BJ (cell line): ENCODE results near the gene KLHL4. TPM values are rescaled to one million over a fixed set of nuclear protein-coding genes. Genes with fewer than 3 reads are reported as not detected.
"Not testable (repeated sequence)": the region's sequence is repeated elsewhere in the genome, so short reads cannot be mapped to it uniquely, and the experiment has no call there.

Experiments
- CTCF ChIA-PET: fragments of 350-600 bp; formaldehyde crosslinking; extraction: SDS; loops from one replicate; lab custom pipeline; 2021; ENCODE audit warnings: antibody characterized with exemption, inconsistent platforms; lab: Yijun Ruan, JAX
- POLR2A ChIA-PET: fragments of 300-600 bp; sonication (Branson Sonifier 250); formaldehyde crosslinking; extraction: SDS; loops from one replicate; lab custom pipeline; 2021; ENCODE audit warnings: antibody characterized with exemption; lab: Charles Lee
- DNase-seq: peaks from one replicate; pipeline ENCODE4 v3.0.0-alpha.2; 2011; ENCODE audit warnings: low read depth
- H3K27me3 ChIP-seq: 2 replicates; pipeline ENCODE4 v1.6.0; 2011; ENCODE audit warnings: low read length; ENCODE audit not compliant: control insufficient read depth, insufficient read depth
- H3K36me3 ChIP-seq: 2 replicates; pipeline ENCODE4 v1.5.1; 2011; ENCODE audit warnings: low read length; ENCODE audit not compliant: control insufficient read depth, insufficient read depth
- H3K4me3 ChIP-seq: 2 replicates; pipeline ENCODE4 v1.5.1; 2011; ENCODE audit warnings: low read depth, mild to moderate bottlenecking, control low read depth, low read length
- CTCF ChIP-seq: IDR thresholded peaks from 2 replicates; pipeline ENCODE4 v1.5.1; 2011; ENCODE audit warnings: low read depth, mild to moderate bottlenecking, control low read depth, inconsistent platforms, low read length, moderate library complexity; ENCODE audit not compliant: insufficient read depth
- polyA minus RNA-seq: library from RNA; depleted of rRNA, polyadenylated mRNA; stranded (reverse); fragments of >200 nt; gene quantifications from 2 replicates; pipeline ENCODE4 v1.2.3, GENCODE V29; 2011; rRNA and poly(A)+ RNA removed
- polyA plus RNA-seq: library from polyadenylated mRNA; depleted of rRNA; stranded (reverse); fragments of >200 nt; gene quantifications from 2 replicates; pipeline ENCODE4 v1.2.3, GENCODE V29; 2011; rRNA removed

Gene KLHL4
- polyA plus RNA-seq = not detected in 2 replicates
- not detected in 2 replicates for polyA minus RNA-seq

GRCh38 chrX:87517571-87518141, at the start of gene KLHL4:
KLHL4 (plus strand) TSS chrX:87517802; CDS start chrX:87517894, 92 bp downstream.
- DNase-seq = no peak
- no peaks in the 10 kb centered on the region for H3K36me3 ChIP-seq
- POLR2A ChIA-PET = no interaction called here
- CTCF ChIA-PET = no interaction called here
- H3K27me3 ChIP-seq = no peaks in the 10 kb centered on the region
- H3K4me3 ChIP-seq = no peak within 1 kb of the TSS
- TF ChIP-seq CTCF = no peak

- POLR2A ChIA-PET = no interaction called here
- H3K4me3 ChIP-seq = no peak overlapping the region
- no peak for TF ChIP-seq CTCF
- no peaks in the 10 kb centered on the region for H3K36me3 ChIP-seq
- no peak for DNase-seq
- H3K27me3 ChIP-seq = no peaks in the 10 kb centered on the region
- CTCF ChIA-PET = no interaction called here
Observed at GRCh38 chrX:87468941-87469340, 48.7 kb upstream of the KLHL4 start.

DNA sequence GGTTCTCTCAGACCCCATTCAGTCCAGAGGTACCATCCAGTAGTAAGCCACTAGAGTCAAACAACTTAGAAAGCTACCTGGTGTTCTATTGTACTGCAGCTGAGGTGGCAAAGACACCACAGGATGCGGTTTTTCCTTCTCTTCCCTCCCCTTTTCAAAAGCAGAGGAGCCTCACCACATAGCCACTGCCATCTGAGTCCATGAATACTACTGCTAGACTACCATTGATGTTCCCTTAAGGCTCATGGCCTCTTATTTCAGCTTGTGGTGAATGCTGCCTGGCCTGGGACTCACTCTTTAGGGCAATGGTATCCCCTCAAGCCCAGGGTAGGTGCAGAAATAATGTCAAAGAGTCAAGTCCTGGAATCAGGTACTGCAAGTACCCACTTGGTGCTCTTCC, 41.8 kb upstream of the KLHL4 start:
- no peaks in the 10 kb centered on the region for H3K36me3 ChIP-seq
- DNase-seq = no peak
- CTCF ChIA-PET = no interaction called here
- H3K4me3 ChIP-seq = no peak overlapping the region
- no peaks in the 10 kb centered on the region for H3K27me3 ChIP-seq
- POLR2A ChIA-PET = no interaction called here
- TF ChIP-seq CTCF = no peak

GRCh38 chrX:87478703-87479102, 38.9 kb upstream of the KLHL4 start:
- H3K36me3 ChIP-seq, CTCF ChIA-PET, POLR2A ChIA-PET, H3K27me3 ChIP-seq, DNase-seq, H3K4me3 ChIP-seq: not testable (repeated sequence)

DNA sequence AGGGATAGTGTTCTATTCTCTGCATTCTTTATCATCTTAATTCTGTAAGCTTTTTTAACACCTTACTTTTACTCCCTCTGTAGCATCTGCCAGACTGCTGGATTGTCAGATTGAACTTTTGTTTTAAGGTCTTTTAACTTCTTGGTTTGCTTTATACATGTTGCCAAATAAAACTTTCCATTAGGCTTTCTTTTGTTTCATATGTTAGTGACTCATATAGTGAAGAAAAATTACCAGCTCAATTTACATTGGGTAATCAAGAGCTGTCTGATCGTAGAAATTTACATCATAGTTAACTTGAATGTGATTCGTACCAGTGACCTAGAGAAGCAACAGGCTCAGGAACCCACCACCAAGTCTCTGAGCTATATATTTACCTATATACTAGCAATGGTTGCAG, 28.5 kb upstream of the KLHL4 start:
- POLR2A ChIA-PET = no interaction called here
- no peak for DNase-seq
- no peaks in the 10 kb centered on the region for H3K27me3 ChIP-seq
- no peak overlapping the region for H3K4me3 ChIP-seq
- no peaks in the 10 kb centered on the region for H3K36me3 ChIP-seq
- CTCF ChIA-PET = no interaction called here
- no peak for TF ChIP-seq CTCF

DNA sequence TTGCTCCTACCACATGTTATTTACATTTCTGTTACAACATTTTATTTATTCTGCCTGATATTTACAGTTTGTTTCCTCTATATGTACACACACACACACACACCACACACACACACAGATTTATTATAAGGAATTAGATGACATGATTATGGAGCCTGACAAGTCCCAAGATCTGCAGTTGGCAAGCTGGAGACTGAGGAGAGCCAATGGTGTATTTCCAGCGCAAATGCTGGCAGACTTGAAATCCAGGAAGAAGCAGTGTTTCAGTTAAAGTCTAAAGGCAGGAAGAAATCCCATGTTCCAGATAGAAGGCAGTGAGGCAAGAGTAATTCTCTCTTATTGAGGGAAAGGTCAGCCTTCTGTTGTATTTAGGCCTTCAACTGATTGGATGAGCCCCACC, 1.8 kb upstream of the KLHL4 start:
- no peak overlapping the region for H3K4me3 ChIP-seq
- no peaks in the 10 kb centered on the region for H3K27me3 ChIP-seq
- H3K36me3 ChIP-seq = no peaks in the 10 kb centered on the region
- ChIA-PET CTCF (no interaction called here), POLR2A (no interaction called here)
- DNase-seq = no peak
- TF ChIP-seq CTCF = no peak
